A673 (cell line): Measurements from ENCODE around the gene APMAP.
"Not testable (repeated sequence)": the region's sequence is repeated elsewhere in the genome, so short reads cannot be mapped to it uniquely, and the experiment has no call there.

ENCODE experiments used
- CTCF ChIP-seq: fragments of 300-800, 200-600 bp; sonication (generic); conservative IDR thresholded peaks from 2 replicates; pipeline ENCODE4 v1.5.1; 2017; ENCODE audit warnings: low read depth, mild to moderate bottlenecking, antibody characterized with exemption, low read length, moderate library complexity, mixed read lengths
- EZH2 ChIP-seq: fragments of 200-600 bp; sonication (generic); IDR thresholded peaks from 2 replicates; pipeline ENCODE4 v1.6.1; 2017; ENCODE audit warnings: borderline replicate concordance, low read depth, mild to moderate bottlenecking, mixed read lengths, antibody characterized with exemption, low read length; ENCODE audit not compliant: poor library complexity, severe bottlenecking

DNA sequence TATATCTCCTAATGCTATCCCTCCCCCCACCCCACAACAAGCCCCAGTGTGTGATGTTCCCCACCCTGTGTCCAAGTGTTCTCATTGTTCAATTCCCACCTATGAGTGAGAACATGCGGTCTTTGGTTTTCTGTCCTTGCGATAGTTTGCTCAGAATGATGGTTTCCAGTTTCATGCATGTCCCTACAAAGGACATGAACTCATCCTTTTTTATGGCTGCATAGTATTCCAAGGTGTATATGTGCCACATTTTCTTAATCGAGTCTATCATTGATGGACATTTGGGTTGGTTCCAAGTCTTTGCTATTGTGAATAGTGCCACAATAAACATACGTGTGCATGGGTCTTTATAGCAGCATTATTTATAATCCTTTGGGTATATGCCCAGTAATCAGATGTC lies 8.8 kb upstream of the APMAP start:
- TF ChIP-seq CTCF, EZH2: not testable (repeated sequence)
